Fibroblast of lung (primary cell): ENCODE data around the gene TKFC.
"Not testable (repeated sequence)": the region's sequence is repeated elsewhere in the genome, so short reads cannot be mapped to it uniquely, and the experiment has no call there.

Experiments
- CTCF ChIP-seq, 2 donors: IDR thresholded peaks in 1 of 2; conservative IDR thresholded peaks in 1 of 2; 1 replicate in 1 of 2; 2 replicates in 1 of 2; pipeline ENCODE4 v1.5.1; 2011 to 2012; ENCODE audit warnings: low read length in 2 of 2, control low read depth in 1 of 2, inconsistent platforms in 1 of 2, low read depth in 1 of 2, mild to moderate bottlenecking in 1 of 2
- EZH2 ChIP-seq: IDR thresholded peaks from 2 replicates; pipeline ENCODE4 v1.5.1; 2012; ENCODE audit warnings: low read length, control low read depth, mild to moderate bottlenecking; ENCODE audit errors: missing control alignments

- TF ChIP-seq CTCF (conservative IDR thresholded peaks at IDR 0.05 in 1 of 2, IDR thresholded peaks at IDR 0.05 in 1 of 2; ENCODE audit: low read depth in 1 of 2, low read length in 2 of 2); EZH2: not testable (repeated sequence)
Measured at GRCh38 chr11:61383859-61384258, 50.8 kb downstream of the TKFC start.
